IMR-90 (cell line): ENCODE results near the gene FARS2. TPM values are rescaled to one million over a fixed set of nuclear protein-coding genes. Genes with fewer than 3 reads are reported as not detected.

Source experiments
- ATAC-seq: fragments of 200-7000 bp; cut with Tn5 transposase; 2 replicates; pipeline ENCODE4 v1.9.1; 2020; ENCODE audit warnings: low read depth, mild to moderate bottlenecking, moderate library complexity
- BruUV-seq: library from RNA; stranded (reverse); fragments of 400-500 nt; replicated peaks from 2 replicates; lab custom pipeline; 2021; lab: Mats Ljungman, UMichigan
- CTCF ChIA-PET: fragments of 300-600 bp; formaldehyde crosslinking; extraction: SDS; loops from one replicate; lab custom pipeline; 2021; ENCODE audit warnings: antibody characterized with exemption; lab: Yijun Ruan, JAX
- POLR2A ChIA-PET: fragments of 300-600 bp; sonication (Branson Sonifier 250); formaldehyde crosslinking; loops from one replicate; lab custom pipeline; 2022; ENCODE audit warnings: antibody characterized with exemption; ENCODE audit not compliant: unreplicated experiment; lab: Charles Lee
- DNase-seq: peaks from one replicate; pipeline ENCODE4 v3.0.0; 2013
- H2AFZ ChIP-seq: replicated peaks from 2 replicates; pipeline ENCODE3; 2013; ENCODE audit warnings: low read length, mild to moderate bottlenecking; ENCODE audit not compliant: poor library complexity
- H2AK5ac ChIP-seq: 2 replicates; pipeline ENCODE4 v1.6.1; 2013; ENCODE audit warnings: low read depth, low read length, inconsistent platforms
- H2AK9ac ChIP-seq: replicated peaks from 2 replicates; pipeline ENCODE3; 2013; ENCODE audit warnings: mild to moderate bottlenecking, low read depth, low read length, moderate library complexity; ENCODE audit not compliant: poor library complexity
- H2BK120ac ChIP-seq: 2 replicates; pipeline ENCODE4 v1.6.1; 2013; ENCODE audit warnings: low read depth, low read length, inconsistent platforms
- H2BK15ac ChIP-seq: 3 replicates; pipeline ENCODE4 v1.6.1; 2013; ENCODE audit warnings: low read depth, low read length, inconsistent platforms
- H2BK20ac ChIP-seq: 2 replicates; pipeline ENCODE4 v1.6.1; 2013; ENCODE audit warnings: low read depth, mild to moderate bottlenecking, inconsistent platforms, low read length, moderate library complexity
- H2BK5ac ChIP-seq: 2 replicates; pipeline ENCODE4 v1.6.1; 2013; ENCODE audit warnings: mild to moderate bottlenecking, low read depth, low read length, inconsistent platforms; ENCODE audit not compliant: poor library complexity, severe bottlenecking
- H3K14ac ChIP-seq: replicated peaks from 2 replicates; pipeline ENCODE4 v1.6.1; 2013; ENCODE audit warnings: low read depth, low read length, inconsistent platforms
- H3K18ac ChIP-seq: 2 replicates; pipeline ENCODE4 v1.6.1; 2013; ENCODE audit warnings: low read depth, low read length, control low read depth
- H3K23ac ChIP-seq: 2 replicates; pipeline ENCODE4 v1.6.1; 2013; ENCODE audit warnings: low read depth, low read length, inconsistent platforms
- H3K27ac ChIP-seq: 2 replicates; pipeline ENCODE4 v1.5.1; 2013; ENCODE audit warnings: mild to moderate bottlenecking, control low read depth, low read length; ENCODE audit not compliant: insufficient read depth
- H3K27me3 ChIP-seq: 2 replicates; pipeline ENCODE4 v1.6.1; 2013; ENCODE audit warnings: low read length; ENCODE audit not compliant: control insufficient read depth, insufficient read depth
- H3K36me3 ChIP-seq: 2 replicates; pipeline ENCODE4 v1.6.1; 2013; ENCODE audit warnings: low read length, mixed read lengths; ENCODE audit not compliant: control insufficient read depth, insufficient read depth
- H3K4ac ChIP-seq: 2 replicates; pipeline ENCODE4 v1.6.1; 2013; ENCODE audit warnings: low read depth, low read length, inconsistent platforms
- H3K4me1 ChIP-seq: 2 replicates; pipeline ENCODE4 v1.6.1; 2013; ENCODE audit warnings: low read length, mixed read lengths; ENCODE audit not compliant: control insufficient read depth, insufficient read depth
- H3K4me2 ChIP-seq: 2 replicates; pipeline ENCODE4 v1.6.1; 2013; ENCODE audit warnings: low read depth, mild to moderate bottlenecking, control low read depth, low read length, moderate library complexity
- H3K4me3 ChIP-seq: 2 replicates; pipeline ENCODE4 v1.5.1; 2013; ENCODE audit warnings: low read depth, mild to moderate bottlenecking, control low read depth, low read length, moderate library complexity; ENCODE audit not compliant: insufficient read depth
- H3K56ac ChIP-seq: 2 replicates; pipeline ENCODE4 v1.6.1; 2013; ENCODE audit warnings: low read length, inconsistent platforms; ENCODE audit not compliant: insufficient read depth; ENCODE audit errors: extremely low read depth
- H3K79me1 ChIP-seq, 2 experiments: 2 replicates each; pipeline ENCODE4 v1.6.1; 2013; ENCODE audit warnings: low read length in 2 of 2, inconsistent platforms in 1 of 2, low read depth in 1 of 2
- H3K9ac ChIP-seq: 2 replicates; pipeline ENCODE4 v1.6.1; 2013; ENCODE audit warnings: low read depth, low read length, control low read depth
- H3K9me1 ChIP-seq: 2 replicates; pipeline ENCODE4 v1.6.1; 2013; ENCODE audit warnings: low read length, inconsistent platforms; ENCODE audit not compliant: insufficient read depth
- H3K9me3 ChIP-seq: 2 replicates; pipeline ENCODE4 v1.6.1; 2013; ENCODE audit warnings: low read length; ENCODE audit not compliant: control insufficient read depth, insufficient read depth
- H4K20me1 ChIP-seq: 2 replicates; pipeline ENCODE4 v1.6.1; 2013; ENCODE audit warnings: low read length, inconsistent platforms; ENCODE audit not compliant: insufficient read depth
- H4K5ac ChIP-seq: 2 replicates; pipeline ENCODE4 v1.6.1; 2013; ENCODE audit warnings: mild to moderate bottlenecking, low read depth, low read length, control low read depth
- H4K8ac ChIP-seq, 2 experiments: 2 replicates each; pipeline ENCODE4 v1.6.1; 2013; ENCODE audit warnings: low read depth in 2 of 2, low read length in 2 of 2, control low read depth in 1 of 2, inconsistent platforms in 1 of 2
- H4K91ac ChIP-seq: 2 replicates; pipeline ENCODE4 v1.6.1; 2013; ENCODE audit warnings: low read depth, low read length, inconsistent platforms; ENCODE audit not compliant: insufficient read depth
- BHLHE40 ChIP-seq: fragments of 150-350 bp; IDR thresholded peaks from 2 replicates; pipeline ENCODE4 v1.6.1; 2016; ENCODE audit warnings: mild to moderate bottlenecking, low read depth, low read length
- CTCF ChIP-seq: conservative IDR thresholded peaks from 2 replicates; pipeline ENCODE4 v1.5.1; 2012; ENCODE audit warnings: mild to moderate bottlenecking, low read depth, low read length, improper control_type of control experiment
- MAFK ChIP-seq: IDR thresholded peaks from 2 replicates; pipeline ENCODE4 v1.6.1; 2012; ENCODE audit warnings: low read depth, low read length, improper control_type of control experiment
- MXI1 ChIP-seq: IDR thresholded peaks from 2 replicates; pipeline ENCODE4 v1.6.1; 2012; ENCODE audit warnings: low read depth, mild to moderate bottlenecking, low read length, moderate library complexity, borderline replicate concordance
- NFE2L2 ChIP-seq: fragments of 150-350 bp; IDR thresholded peaks from 2 replicates; pipeline ENCODE4 v1.6.1; 2016; ENCODE audit warnings: low read depth, mild to moderate bottlenecking, low read length
- POLR2A ChIP-seq: IDR thresholded peaks from 2 replicates; pipeline ENCODE4 v1.6.1; 2012; ENCODE audit warnings: mild to moderate bottlenecking, low read depth, low read length
- RCOR1 ChIP-seq: IDR thresholded peaks from 2 replicates; pipeline ENCODE4 v1.6.1; 2012; ENCODE audit warnings: mild to moderate bottlenecking, low read length, improper control_type of control experiment; ENCODE audit not compliant: insufficient replicate concordance
- RFX5 ChIP-seq: IDR thresholded peaks from 2 replicates; pipeline ENCODE4 v1.8.0; 2012; ENCODE audit warnings: low read depth, mild to moderate bottlenecking, low read length, moderate library complexity
- SMC3 ChIP-seq: fragments of 150-350 bp; IDR thresholded peaks from 2 replicates; pipeline ENCODE4 v1.6.1; 2016; ENCODE audit warnings: low read depth, mild to moderate bottlenecking, antibody characterized with exemption, low read length, moderate library complexity
- USF2 ChIP-seq: fragments of 150-350 bp; IDR thresholded peaks from 2 replicates; pipeline ENCODE4 v1.6.1; 2017; ENCODE audit warnings: mild to moderate bottlenecking, antibody characterized with exemption, low read length, low read depth
- WGBS, 2 experiments: methylation state at CpG; one replicate each; pipeline versions ENCODE4 v1.1.5 to v1.1.7; 2013; ENCODE audit warnings: missing lambda C conversion rate in 2 of 2; ENCODE audit not compliant: insufficient read length in 1 of 2; ENCODE audit errors: extremely low coverage in 2 of 2; 5-methylcytosine and 5-hydroxymethylcytosine counted together
- dilution Hi-C: fragments of 300-500 bp; cut with HindIII; formaldehyde crosslinking; loops from one replicate; pipeline ENCODE4 v1.14.3; 2018; ENCODE audit warnings: low sequenced_read_pairs; ENCODE audit not compliant: unreplicated experiment
- in situ Hi-C: fragments of 300-500 bp; cut with MboI; formaldehyde crosslinking; loops from 3 replicates; pipeline ENCODE4 v1.14.3; 2019; ENCODE audit warnings: low sequenced_read_pairs, inconsistent platforms, mixed read lengths
- intact Hi-C: fragments of 100-400 bp; cut with micrococcal nuclease; formaldehyde crosslinking; loops from 2 replicates; pipeline ENCODE4 v1.10.0; 2022
- polyA plus RNA-seq, 3 experiments: library from polyadenylated mRNA; depleted of rRNA; stranded (reverse); fragments of >200 nt; gene quantifications; 2 replicates each; pipeline ENCODE4 v1.2.3, GENCODE V29; 2012; ENCODE audit warnings: low replicate concordance in 1 of 3
- total RNA-seq: library from RNA; depleted of rRNA; stranded (reverse); fragments of >200 nt; gene quantifications from 2 replicates; pipeline ENCODE4 v1.2.3, GENCODE V29; 2012

Gene FARS2
- total and polyA plus RNA-seq, 2 of the 4 experiments (the other 2 are of a cell fraction) = 12.1 to 28.9 TPM

- H2AFZ ChIP-seq = no peak overlapping the region
Observed at GRCh38 chr6:5389086-5389745, 127.9 kb downstream of the FARS2 start.

More at GRCh38 chr6:5389086-5389745, 127.9 kb downstream of the FARS2 start:
- Histone ChIP-seq H3K18ac (no peak overlapping the region), H2BK5ac (no peak overlapping the region), H3K14ac (no peak overlapping the region), H2AK9ac (no peak overlapping the region), H3K9ac (no peak overlapping the region), H4K5ac (no peak overlapping the region), H4K20me1 (no peaks in the 10 kb centered on the region; the same call in 1 of the 2 replicates), H3K9me3 (no peaks in the 10 kb centered on the region), H3K56ac (no peak overlapping the region), H2BK20ac (no peak overlapping the region), H2AK5ac (no peak overlapping the region), H3K23ac (no peak overlapping the region), H3K27me3 (no peaks in the 10 kb centered on the region), H2BK15ac (no peak overlapping the region), H3K36me3 (no peaks in the 10 kb centered on the region), H3K4ac (no peak overlapping the region), H3K9me1 (peaks cover 2% of the 10 kb centered on the region), H3K4me3 (no peak overlapping the region), H4K91ac (no peak overlapping the region), H3K4me1 (no peaks in the 10 kb centered on the region), H4K8ac (no peak overlapping the region), H3K4me2 (no peak overlapping the region), H3K79me1 (peaks cover 3 to 4% of the 10 kb centered on the region in 2 experiments; a peak in 2 of 4 replicates), H3K27ac (no peak overlapping the region), H2BK120ac (no peak overlapping the region)
- CTCF ChIA-PET = interaction anchor here (0.6 to 3.0 kb wide), 3 partner anchors 14 to 338 kb away, joined by 3 to 10 read pairs (median 3); no protein-coding TSS in a partner anchor
- TF ChIP-seq MXI1 (no peak), POLR2A (no peak), USF2 (no peak), NFE2L2 (no peak), MAFK (no peak), BHLHE40 (no peak), SMC3 (no peak), CTCF (no peak), RFX5 (no peak), RCOR1 (no peak)
- WGBS, 2 experiments = no CpG with 5 or more reads among the region's 6 CpGs
- POLR2A ChIA-PET = no interaction called here
- no peak for ATAC-seq
- in situ Hi-C loops (no loop called here), intact Hi-C loops (loop anchor here (5.0 kb wide), 1 partner anchor 332 kb away; no protein-coding TSS in a partner anchor), dilution Hi-C loops (no loop called here)
- no peak for DNase-seq
- no TSS peak for BruUV-seq
